Aortic smooth muscle cell (primary cell): ENCODE results near the gene SEC22B. TPM values are rescaled to one million over a fixed set of nuclear protein-coding genes. Genes with fewer than 3 reads are reported as not detected.

Experiments
- total RNA-seq: library from RNA; depleted of rRNA; stranded (reverse); fragments of >200 nt; gene quantifications from 2 replicates; pipeline ENCODE4 v1.2.3, GENCODE V29; 2014

The SEC22B gene
- 58.4 and 75.0 TPM in 2 replicates for total RNA-seq

DNA sequence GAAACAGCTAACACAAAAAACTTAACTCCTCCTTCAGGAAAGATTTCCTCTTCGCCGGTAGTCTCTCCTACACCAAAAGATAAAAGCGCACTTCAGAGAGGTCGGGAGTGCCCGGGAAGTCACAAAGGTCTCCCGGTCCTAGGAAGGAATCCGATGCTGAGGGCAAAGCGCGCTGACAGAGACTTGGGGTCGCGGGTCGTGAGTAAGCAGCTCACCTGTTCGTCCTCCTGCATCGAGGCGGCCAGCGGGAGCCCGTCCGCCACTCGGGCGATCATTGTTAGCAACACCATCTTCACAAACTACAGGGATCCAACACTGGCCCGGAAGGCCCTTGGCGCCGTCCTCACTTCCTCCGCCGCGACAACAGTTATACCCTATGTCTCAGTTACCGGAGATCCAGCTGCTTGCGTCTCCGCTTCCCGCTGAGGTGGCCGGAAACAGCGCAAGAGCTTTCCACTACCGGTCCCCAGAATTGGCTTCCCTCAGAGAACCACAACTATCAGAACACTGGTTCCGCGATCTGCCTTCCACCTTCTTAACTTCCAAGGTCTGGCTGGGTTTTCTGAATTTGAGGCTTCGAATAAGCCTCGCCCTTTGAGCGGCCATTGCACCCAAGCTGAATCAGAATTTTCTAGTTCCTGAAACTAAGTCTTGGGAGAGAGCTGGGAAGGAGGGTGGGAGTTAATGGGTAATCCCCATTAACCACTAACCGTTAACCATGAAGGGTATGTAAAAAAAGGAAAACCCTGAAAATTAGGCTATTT is at the start of gene SEC22B:
Gene SEC22B, minus strand, starts transcription at position 429 of the 764 bp plus-strand sequence. Its CDS starts 139 bp downstream, at position 290.

Other genes starting within 250 kb of the SEC22B start
- 118 and 144 TPM in 2 replicates for gene NOTCH2, start 106.9 kb downstream of the SEC22B start, total RNA-seq
- gene NBPF8, start 238.5 kb upstream of the SEC22B start, total RNA-seq = 9.2 and 13.1 TPM in 2 replicates